Nephron progenitor cell (in vitro differentiated cells): Measurements from ENCODE around the gene HSF5.

Experiments used
- DNase-seq: peaks from one replicate; pipeline ENCODE4 v3.0.0; 2021
- H3K27ac Mint-ChIP-seq: 2 replicates; pipeline ENCODE4 v1.8.0; 2021; ENCODE audit warnings: mild to moderate bottlenecking, moderate library complexity, mixed read lengths
- H3K27me3 Mint-ChIP-seq: 2 replicates; pipeline ENCODE4 v1.8.0; 2021; ENCODE audit warnings: mild to moderate bottlenecking, low read depth, mixed read lengths; ENCODE audit not compliant: poor library complexity
- H3K36me3 Mint-ChIP-seq: 2 replicates; pipeline ENCODE4 v1.8.0; 2021; ENCODE audit warnings: low read depth, mixed read lengths
- H3K4me1 Mint-ChIP-seq: 2 replicates; pipeline ENCODE4 v1.8.0; 2021; ENCODE audit warnings: mixed read lengths
- H3K4me3 Mint-ChIP-seq: 2 replicates; pipeline ENCODE4 v1.8.0; 2021; ENCODE audit warnings: mild to moderate bottlenecking, moderate library complexity, mixed read lengths
- H3K9me3 Mint-ChIP-seq: 2 replicates; pipeline ENCODE4 v1.8.0; 2021; ENCODE audit warnings: mild to moderate bottlenecking, moderate library complexity, mixed read lengths
- CTCF ChIP-seq: fragments of 200-600 bp; sonication (generic); IDR thresholded peaks from 2 replicates; pipeline ENCODE4 v1.5.0; 2021; ENCODE audit warnings: antibody characterized with exemption

HSF5 gene

GRCh38 chr17:58530655-58531054, 42.4 kb upstream of the HSF5 start:
- Mint-ChIP-seq H3K4me1 (peaks cover 45% of the 10 kb centered on the region), H3K27ac (no peak overlapping the region), H3K9me3 (no peaks in the 10 kb centered on the region), H3K4me3 (peak overlapping the region; percentile 63), H3K36me3 (no peaks in the 10 kb centered on the region), H3K27me3 (peaks cover 32% of the 10 kb centered on the region)
- TF ChIP-seq CTCF = no peak
- DNase-seq = no peak

DNA sequence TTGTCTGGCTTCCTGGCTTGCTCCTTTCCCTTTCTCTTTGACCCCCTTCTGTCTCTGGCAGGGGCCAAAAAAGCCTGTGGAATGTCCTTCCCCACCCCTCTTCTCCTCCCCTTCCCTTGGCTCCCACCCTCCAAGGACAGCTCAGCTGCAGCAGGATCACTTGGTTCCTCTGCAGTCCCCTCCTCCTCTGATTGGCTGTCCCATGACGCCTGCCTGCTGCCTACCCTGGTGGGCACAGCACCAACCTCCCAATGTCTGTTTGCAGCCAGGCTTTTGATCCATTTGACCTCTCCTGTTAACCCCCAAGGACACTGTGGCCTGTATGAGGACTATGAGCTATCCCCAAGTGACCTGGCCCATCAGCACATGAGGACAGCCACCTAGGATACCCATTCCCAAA, 41.1 kb upstream of the HSF5 start:
- TF ChIP-seq CTCF = no peak
- H3K4me3 Mint-ChIP-seq = no peak overlapping the region
- peaks cover 50% of the 10 kb centered on the region for H3K4me1 Mint-ChIP-seq
- H3K9me3 Mint-ChIP-seq = no peaks in the 10 kb centered on the region
- H3K27me3 Mint-ChIP-seq = peaks cover 27% of the 10 kb centered on the region
- no peak for DNase-seq
- no peak overlapping the region for H3K27ac Mint-ChIP-seq
- H3K36me3 Mint-ChIP-seq = no peaks in the 10 kb centered on the region

DNA sequence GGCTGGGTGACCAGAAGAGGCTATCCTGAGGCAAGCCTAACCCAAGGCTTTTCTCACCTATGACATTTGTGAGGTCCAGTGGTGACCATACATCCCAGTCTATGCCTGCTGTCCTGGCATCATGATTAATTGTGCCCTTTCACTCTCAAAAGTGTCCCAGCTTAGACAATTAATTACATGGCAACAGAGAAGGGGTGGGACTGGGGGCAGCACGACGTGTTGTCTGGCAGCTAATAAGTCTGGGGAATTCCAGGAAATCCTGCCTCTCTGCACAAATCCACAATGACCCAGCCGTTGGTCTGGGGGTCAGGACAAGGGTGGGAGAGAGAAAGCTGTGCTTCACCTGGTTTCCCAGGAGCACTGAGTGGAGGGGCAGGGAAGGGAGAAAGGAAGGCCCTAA, 40.2 kb upstream of the HSF5 start:
- no peaks in the 10 kb centered on the region for H3K9me3 Mint-ChIP-seq
- no peak for DNase-seq
- no peak overlapping the region for H3K4me3 Mint-ChIP-seq
- H3K27ac Mint-ChIP-seq = peak overlapping the region; percentile 87
- peaks cover 24% of the 10 kb centered on the region for H3K27me3 Mint-ChIP-seq
- TF ChIP-seq CTCF = no peak
- H3K4me1 Mint-ChIP-seq = peaks cover 50% of the 10 kb centered on the region
- no peaks in the 10 kb centered on the region for H3K36me3 Mint-ChIP-seq

GRCh38 chr17:58527949-58528348, 39.7 kb upstream of the HSF5 start:
- Mint-ChIP-seq H3K4me1 (peaks cover 46% of the 10 kb centered on the region), H3K4me3 (no peak overlapping the region), H3K36me3 (no peaks in the 10 kb centered on the region), H3K27me3 (peaks cover 19% of the 10 kb centered on the region), H3K9me3 (no peaks in the 10 kb centered on the region), H3K27ac (no peak overlapping the region)
- no peak for TF ChIP-seq CTCF
- no peak for DNase-seq

DNA sequence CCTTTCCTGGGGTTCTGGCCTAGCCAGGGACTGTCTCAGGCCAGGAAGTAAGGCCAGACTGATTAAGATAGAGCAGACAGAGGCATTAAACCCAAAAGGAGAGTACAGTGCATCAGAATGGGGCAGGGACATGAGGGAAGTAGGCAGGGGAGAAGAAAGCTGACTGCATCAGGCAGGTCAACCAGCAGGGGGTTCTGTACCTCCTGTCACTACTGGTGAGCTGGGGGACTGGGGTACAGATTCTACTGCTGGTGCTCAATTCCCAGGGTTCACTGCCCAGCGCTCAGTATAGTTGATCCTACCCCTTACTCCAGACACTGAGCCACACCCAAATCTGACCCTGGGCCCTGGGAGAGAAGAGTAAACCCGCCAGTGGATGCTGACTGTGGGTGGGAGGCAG, 39.1 kb upstream of the HSF5 start:
- H3K27ac Mint-ChIP-seq = no peak overlapping the region
- no peak for DNase-seq
- no peak overlapping the region for H3K4me3 Mint-ChIP-seq
- H3K4me1 Mint-ChIP-seq = peaks cover 40% of the 10 kb centered on the region
- H3K9me3 Mint-ChIP-seq = no peaks in the 10 kb centered on the region
- peaks cover 15% of the 10 kb centered on the region for H3K27me3 Mint-ChIP-seq
- TF ChIP-seq CTCF = no peak
- H3K36me3 Mint-ChIP-seq = no peaks in the 10 kb centered on the region

GRCh38 chr17:58525239-58525638, 37.0 kb upstream of the HSF5 start:
- Mint-ChIP-seq H3K4me3 (no peak overlapping the region), H3K27ac (no peak overlapping the region), H3K4me1 (peaks cover 42% of the 10 kb centered on the region), H3K27me3 (peaks cover 7% of the 10 kb centered on the region), H3K9me3 (no peaks in the 10 kb centered on the region), H3K36me3 (no peaks in the 10 kb centered on the region)
- TF ChIP-seq CTCF = no peak
- no peak for DNase-seq
